MCF 10A (cell line): ENCODE measurements around the gene IPO4. TPM values are rescaled to one million over a fixed set of nuclear protein-coding genes. Genes with fewer than 3 reads are reported as not detected.

ENCODE experiments used
- BruUV-seq: library from RNA; stranded (reverse); fragments of 400-500 nt; replicated peaks from 2 replicates; lab custom pipeline; 2021; lab: Mats Ljungman, UMichigan
- CTCF ChIA-PET: fragments of 300-600 bp; sonication (Branson Sonifier 250); formaldehyde crosslinking; extraction: SDS; loops from one replicate; lab custom pipeline; 2021; ENCODE audit warnings: antibody characterized with exemption, inconsistent platforms; lab: Yijun Ruan, JAX
- POLR2A ChIA-PET: fragments of 300-600, 350-650 bp; sonication (Branson Sonifier 250); formaldehyde crosslinking; extraction: SDS; loops from one replicate; lab custom pipeline; 2020; ENCODE audit warnings: antibody characterized with exemption, inconsistent platforms; lab: Yijun Ruan, JAX
- DNase-seq: peaks from one replicate; pipeline ENCODE4 v3.0.0-alpha.2; 2018; ENCODE audit not compliant: unreplicated experiment
- H3K27ac Mint-ChIP-seq: one replicate; pipeline ENCODE4 v1.8.0; 2022; ENCODE audit warnings: mild to moderate bottlenecking, low read depth, mixed read lengths; ENCODE audit not compliant: unreplicated experiment
- H3K27me3 Mint-ChIP-seq: one replicate; pipeline ENCODE4 v1.8.0; 2022; ENCODE audit warnings: mixed read lengths; ENCODE audit not compliant: insufficient read depth, unreplicated experiment
- H3K36me3 Mint-ChIP-seq: one replicate; pipeline ENCODE4 v1.8.0; 2022; ENCODE audit warnings: mild to moderate bottlenecking, moderate library complexity, mixed read lengths; ENCODE audit not compliant: insufficient read depth, unreplicated experiment
- H3K4me1 Mint-ChIP-seq: one replicate; pipeline ENCODE4 v1.8.0; 2022; ENCODE audit warnings: mixed read lengths; ENCODE audit not compliant: insufficient read depth, unreplicated experiment
- H3K4me3 Mint-ChIP-seq: one replicate; pipeline ENCODE4 v1.8.0; 2022; ENCODE audit warnings: mild to moderate bottlenecking, moderate library complexity, mixed read lengths; ENCODE audit not compliant: unreplicated experiment
- H3K9me3 Mint-ChIP-seq: one replicate; pipeline ENCODE4 v1.8.0; 2022; ENCODE audit warnings: mixed read lengths; ENCODE audit not compliant: unreplicated experiment
- intact Hi-C: fragments of 100-400 bp; cut with micrococcal nuclease; formaldehyde crosslinking; loops from 2 replicates; pipeline ENCODE4 v1.14.1; 2022
- total RNA-seq: library from RNA; stranded (reverse); gene quantifications from 2 replicates; pipeline ENCODE4 v1.2.3, GENCODE V29; 2022
- TF ChIP-seq, protein P1 (sequence below): fragments of 200-600 bp; IDR thresholded peaks from one replicate; pipeline ENCODE4 v1.8.0; 2022; ENCODE audit warnings: antibody characterized with exemption, mild to moderate bottlenecking; ENCODE audit not compliant: unreplicated experiment

The IPO4 gene
- total RNA-seq, 1 experiment from 2014 or later, result 100 TPM

DNA sequence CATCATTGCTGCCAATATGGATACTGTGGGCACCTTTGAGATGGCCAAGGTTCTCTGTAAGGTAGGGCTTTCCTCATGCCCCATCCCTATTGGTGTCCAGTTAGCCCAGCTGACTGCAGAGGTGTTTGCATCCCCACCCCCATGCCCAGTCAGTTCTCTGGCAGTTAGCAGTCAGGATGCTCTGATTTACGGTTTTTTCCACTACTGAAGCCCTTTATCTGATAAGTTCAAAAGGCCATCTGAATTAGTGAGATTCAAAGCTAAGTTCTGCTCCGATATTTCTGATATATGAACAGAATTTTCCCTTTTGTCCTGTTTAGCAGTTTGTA is 44.9 kb upstream of the IPO4 start:
- Mint-ChIP-seq H3K4me3 (peak overlapping the region; percentile 77), H3K4me1 (peaks cover 34% of the 10 kb centered on the region), H3K27me3 (no peaks in the 10 kb centered on the region), H3K9me3 (no peaks in the 10 kb centered on the region), H3K36me3 (peaks cover 57% of the 10 kb centered on the region), H3K27ac (no peak overlapping the region)
- TF ChIP-seq, protein P1, sequence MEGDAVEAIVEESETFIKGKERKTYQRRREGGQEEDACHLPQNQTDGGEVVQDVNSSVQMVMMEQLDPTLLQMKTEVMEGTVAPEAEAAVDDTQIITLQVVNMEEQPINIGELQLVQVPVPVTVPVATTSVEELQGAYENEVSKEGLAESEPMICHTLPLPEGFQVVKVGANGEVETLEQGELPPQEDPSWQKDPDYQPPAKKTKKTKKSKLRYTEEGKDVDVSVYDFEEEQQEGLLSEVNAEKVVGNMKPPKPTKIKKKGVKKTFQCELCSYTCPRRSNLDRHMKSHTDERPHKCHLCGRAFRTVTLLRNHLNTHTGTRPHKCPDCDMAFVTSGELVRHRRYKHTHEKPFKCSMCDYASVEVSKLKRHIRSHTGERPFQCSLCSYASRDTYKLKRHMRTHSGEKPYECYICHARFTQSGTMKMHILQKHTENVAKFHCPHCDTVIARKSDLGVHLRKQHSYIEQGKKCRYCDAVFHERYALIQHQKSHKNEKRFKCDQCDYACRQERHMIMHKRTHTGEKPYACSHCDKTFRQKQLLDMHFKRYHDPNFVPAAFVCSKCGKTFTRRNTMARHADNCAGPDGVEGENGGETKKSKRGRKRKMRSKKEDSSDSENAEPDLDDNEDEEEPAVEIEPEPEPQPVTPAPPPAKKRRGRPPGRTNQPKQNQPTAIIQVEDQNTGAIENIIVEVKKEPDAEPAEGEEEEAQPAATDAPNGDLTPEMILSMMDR, result no peak
- BruUV-seq, result no TSS peak
- peak; percentile 18 for DNase-seq
- intact Hi-C loops, result no loop called here
- ChIA-PET POLR2A (interaction anchor here (0.7 to 2.8 kb wide), 9 partner anchors 9 to 97 kb away, joined by 3 to 45 read pairs (median 10); partner anchors contain the start of genes CHMP4A, EMC9, IRF9 and LTB4R2), CTCF (interaction anchor here (0.7 to 17.7 kb wide), 4 partner anchors 9 to 445 kb away, joined by 3 to 414 read pairs (median 40); partner anchors contain the start of genes CIDEB, DHRS1, LTB4R2 and NOP9)

DNA sequence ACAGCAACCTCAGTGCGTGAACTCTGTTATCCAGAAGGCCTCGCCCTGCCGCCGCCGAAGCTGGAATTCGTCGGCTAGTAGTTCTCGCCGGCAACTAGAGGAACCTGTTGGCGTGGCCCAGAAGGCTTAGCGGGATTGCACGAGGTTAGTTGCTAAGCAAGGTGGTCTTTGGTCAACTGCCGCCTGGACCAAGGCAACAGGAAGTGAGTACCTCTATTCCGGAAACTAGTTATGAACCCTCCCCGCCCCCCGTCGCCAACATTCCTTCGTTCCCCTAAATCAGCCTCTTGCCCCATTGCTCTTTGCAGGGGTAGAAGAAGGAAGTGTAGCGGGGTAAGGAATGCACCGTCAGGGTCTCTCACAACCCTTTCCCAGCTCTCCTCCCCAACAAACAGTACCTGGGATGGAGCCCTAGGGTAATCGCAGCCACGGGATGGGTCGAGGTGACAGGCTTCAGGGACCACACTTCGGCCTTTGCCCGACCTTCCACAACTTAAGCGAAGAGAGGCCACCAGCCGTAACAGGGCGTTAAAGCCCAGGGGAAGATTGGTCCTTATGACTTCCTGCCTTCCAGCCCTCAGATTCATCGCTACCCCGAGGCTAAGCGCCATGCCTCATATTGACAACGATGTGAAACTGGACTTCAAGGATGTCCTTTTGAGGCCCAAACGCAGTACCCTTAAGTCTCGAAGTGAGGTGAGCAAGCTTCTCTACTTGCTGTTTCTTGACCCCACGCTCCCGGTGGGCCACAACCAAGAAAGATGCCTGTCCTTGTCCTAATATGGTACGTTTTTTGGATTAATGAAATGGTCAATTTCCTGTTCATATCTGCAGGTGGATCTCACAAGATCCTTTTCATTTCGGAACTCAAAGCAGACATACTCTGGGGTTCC is 44.3 kb upstream of the IPO4 start, which contains the start of gene GMPR2:
TSS of gene GMPR2 (plus strand) at position 285 of the 893 bp plus-strand sequence. CDS start at position 610, 325 bp downstream.
- Mint-ChIP-seq H3K27ac (peak within 1 kb of the TSS; percentile 70), H3K9me3 (no peaks in the 10 kb centered on the region), H3K27me3 (no peaks in the 10 kb centered on the region), H3K36me3 (peaks cover 52% of the 10 kb centered on the region), H3K4me3 (peak within 1 kb of the TSS; percentile 77), H3K4me1 (peaks cover 28% of the 10 kb centered on the region)
- BruUV-seq, result TSS peak; percentile 58
- TF ChIP-seq, protein P1, result no peak
- DNase-seq, result no peak
- POLR2A ChIA-PET, result interaction anchor here (0.7 to 2.8 kb wide), 17 partner anchors 9 to 1132 kb away, joined by 3 to 45 read pairs (median 4); partner anchors contain the start of genes CHMP4A, DHRS1, IPO4 and IRF9
- intact Hi-C loops, result loop anchor here (1.0 kb wide), 1 partner anchor 17 kb away; the partner anchor contains the start of gene MDP1
- CTCF ChIA-PET, result interaction anchor here (0.6 to 17.7 kb wide), 7 partner anchors 10 to 1129 kb away, joined by 3 to 414 read pairs (median 3); partner anchors contain the start of genes CIDEB, DHRS1, LTB4R2 and NOP9

DNA sequence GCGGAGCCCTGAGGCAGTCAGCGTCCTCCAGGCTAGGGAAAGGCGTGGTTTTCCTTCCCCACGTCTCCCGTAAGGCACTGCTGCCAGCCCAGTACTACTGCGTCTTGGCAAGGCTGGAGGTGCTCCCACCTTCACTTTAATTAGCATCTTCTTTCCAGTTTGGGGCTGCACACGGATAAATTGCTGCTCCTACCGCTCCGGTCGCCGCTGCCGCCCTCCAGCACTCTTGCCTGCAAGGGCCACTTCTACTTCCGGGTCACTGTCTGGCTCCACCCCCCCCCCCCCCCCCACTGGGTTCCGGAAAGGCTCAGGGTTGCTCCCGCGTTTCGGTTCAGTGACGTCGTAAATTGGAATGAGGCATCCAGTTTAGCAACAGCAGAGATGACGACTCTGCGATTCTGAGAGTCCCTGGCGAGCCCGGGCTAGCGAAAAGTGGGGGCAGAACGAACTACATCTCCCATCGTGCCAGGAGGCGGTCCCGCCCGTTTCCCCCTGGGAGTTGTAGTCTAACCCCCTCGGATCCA is 43.6 kb upstream of the IPO4 start, which contains the start of gene NEDD8:
TSS of gene NEDD8 (minus strand) at position 247 of the 524 bp plus-strand sequence. CDS start at position 147, 100 bp downstream.
- Mint-ChIP-seq H3K4me1 (peaks cover 24% of the 10 kb centered on the region), H3K27ac (peak within 1 kb of the TSS; percentile 70), H3K36me3 (peaks cover 52% of the 10 kb centered on the region), H3K27me3 (no peaks in the 10 kb centered on the region), H3K9me3 (no peaks in the 10 kb centered on the region), H3K4me3 (peak within 1 kb of the TSS; percentile 77)
- ChIA-PET POLR2A (interaction anchor here (0.7 to 2.8 kb wide), 13 partner anchors 10 to 96 kb away, joined by 3 to 45 read pairs (median 7); partner anchors contain the start of genes CHMP4A, DHRS1, IPO4 and LTB4R2), CTCF (interaction anchor here (0.6 to 17.7 kb wide), 6 partner anchors 10 to 1129 kb away, joined by 3 to 414 read pairs (median 3); partner anchors contain the start of genes DHRS1, NOP9 and TINF2)
- TF ChIP-seq, protein P1, result no peak
- BruUV-seq, result no TSS peak
- intact Hi-C loops, result loop anchor here (1.0 kb wide), 1 partner anchor 16 kb away; the partner anchor contains the start of gene MDP1
- DNase-seq, result peak; percentile 98
